GM13976 (cell line): ENCODE results near the gene ATP5F1B.
A peak's percentile ranks its signal among the peaks of the same experiment; 100 is the strongest.

Source experiments
- DNase-seq: peaks from one replicate; pipeline ENCODE4 v3.0.0; 2012; ENCODE audit warnings: low spot score
- CTCF ChIP-seq: IDR thresholded peaks from 2 replicates; pipeline ENCODE4 v1.5.1; 2012; ENCODE audit warnings: borderline replicate concordance, mild to moderate bottlenecking; ENCODE audit not compliant: insufficient read depth; ENCODE audit errors: extremely low read depth, missing control alignments, control extremely low read depth
- in situ Hi-C: fragments of 300-500 bp; cut with MboI; formaldehyde crosslinking; loops from one replicate; pipeline ENCODE4 v1.12.0; 2022; ENCODE audit warnings: low sequenced_read_pairs, mixed read lengths, inconsistent platforms; ENCODE audit not compliant: unreplicated experiment

The ATP5F1B gene

GRCh38 chr12:56682323-56682722 is 36.5 kb upstream of the ATP5F1B start:
- no peak for DNase-seq
- no peak for TF ChIP-seq CTCF
- in situ Hi-C loops = no loop called here

GRCh38 chr12:56679883-56680575 is 34.2 kb upstream of the ATP5F1B start:
- no peak for TF ChIP-seq CTCF
- DNase-seq = no peak
- in situ Hi-C loops = no loop called here

GRCh38 chr12:56678852-56679251 is 33.1 kb upstream of the ATP5F1B start:
- no peak for DNase-seq
- no peak for TF ChIP-seq CTCF
- in situ Hi-C loops = no loop called here

- DNase-seq = peak; percentile 36
- in situ Hi-C loops = no loop called here
- no peak for TF ChIP-seq CTCF
These were observed 31.9 kb upstream of the ATP5F1B start for GRCh38 chr12:56677680-56678079.

- no peak for DNase-seq
- TF ChIP-seq CTCF = no peak
- in situ Hi-C loops = no loop called here
These were observed 31.2 kb upstream of the ATP5F1B start for GRCh38 chr12:56676851-56677580.

GRCh38 chr12:56671608-56672007 is 25.8 kb upstream of the ATP5F1B start:
- no peak for DNase-seq
- in situ Hi-C loops = no loop called here
- TF ChIP-seq CTCF = no peak
